ENCODE data around the gene PRKD2.

Gene PRKD2

GRCh38 chr19:46634045-46634655, 82.8 kb downstream of the PRKD2 start:
- Histone ChIP-seq H2BK120ac (ENCODE audit: low read depth, low read length) (no peak overlapping the region), H2BK15ac (ENCODE audit: low read length) (peak overlapping the region; percentile 90), H3K23ac (ENCODE audit: low read depth, low read length, poor library complexity) (peak overlapping the region; percentile 52), H4K8ac (ENCODE audit: low read depth, low read length) (no peak overlapping the region), H3K4me1 (ENCODE audit: control insufficient read depth in 2 of 2, insufficient read depth in 1 of 2, low read depth in 1 of 2, low read length in 2 of 2) (peaks cover 16 to 35% of the 10 kb centered on the region in 2 donors), H3K27me3 (ENCODE audit: control insufficient read depth in 3 of 3, insufficient read depth in 3 of 3, low read depth in 1 of 3, low read length in 3 of 3) (peaks cover 0 to 43% (median 34%) of the 10 kb centered on the region in 3 experiments), H3K18ac (ENCODE audit: low read length) (peak overlapping the region; percentile 83), H3K36me3 (replicated peaks in 1 of 2; ENCODE audit: control insufficient read depth in 2 of 2, insufficient read depth in 2 of 2, low read length in 2 of 2) (no peaks in the 10 kb centered on the region), H3K9me3 (replicated peaks in 1 of 2; ENCODE audit: control insufficient read depth in 2 of 2, insufficient read depth in 1 of 2, low read depth in 1 of 2, low read length in 2 of 2) (no peaks in the 10 kb centered on the region), H3K9ac (ENCODE audit: low read depth, low read length, poor library complexity) (peak overlapping the region; percentile 74), H2AK5ac (ENCODE audit: low read depth, low read length) (peak overlapping the region; percentile 64), H3K14ac (ENCODE audit: low read length) (no peak overlapping the region), H3K4ac (ENCODE audit: low read length) (no peak overlapping the region), H3K27ac (replicated peaks; ENCODE audit: low read length) (no peak overlapping the region), H3K4me2 (ENCODE audit: insufficient read depth, low read length, poor library complexity, severe bottlenecking) (peak overlapping the region; percentile 98), H4K91ac (ENCODE audit: low read depth, low read length, poor library complexity) (no peak overlapping the region), H3K79me1 (ENCODE audit: low read depth, low read length) (no peaks in the 10 kb centered on the region), H3K4me3 (ENCODE audit: low read length in 2 of 2) (peak overlapping the region; percentile 28 to 76), H2BK12ac (ENCODE audit: low read length) (no peak overlapping the region), H2AFZ (ENCODE audit: low read length) (peak overlapping the region; percentile 60), H2BK5ac (ENCODE audit: low read length) (peak overlapping the region; percentile 57)
- peak; percentile 89 for DNase-seq (ENCODE audit: low spot score)
- WGBS, 2 donors (ENCODE audit: extremely low coverage in 2 of 2, insufficient read length in 2 of 2, insufficient replicate concordance in 1 of 2): no CpG with 5 or more reads among the region's 38 CpGs

GRCh38 chr19:46633130-46633529, 83.8 kb downstream of the PRKD2 start:
- H3K4ac ChIP-seq (ENCODE audit: low read length): no peak overlapping the region
- no peaks in the 10 kb centered on the region for H3K79me1 ChIP-seq (ENCODE audit: low read depth, low read length)
- H4K91ac ChIP-seq (ENCODE audit: low read depth, low read length, poor library complexity): no peak overlapping the region
- H2AFZ ChIP-seq (ENCODE audit: low read length): no peak overlapping the region
- H4K8ac ChIP-seq (ENCODE audit: low read depth, low read length): no peak overlapping the region
- peaks cover 13 to 29% of the 10 kb centered on the region in 2 donors for H3K4me1 ChIP-seq (ENCODE audit: control insufficient read depth in 2 of 2, insufficient read depth in 1 of 2, low read depth in 1 of 2, low read length in 2 of 2)
- H2BK12ac ChIP-seq (ENCODE audit: low read length): no peak overlapping the region
- no peak overlapping the region for H3K4me2 ChIP-seq (ENCODE audit: insufficient read depth, low read length, poor library complexity, severe bottlenecking)
- H3K27ac ChIP-seq (replicated peaks; ENCODE audit: low read length): no peak overlapping the region
- no peaks in the 10 kb centered on the region for H3K36me3 ChIP-seq (replicated peaks in 1 of 2; ENCODE audit: control insufficient read depth in 2 of 2, insufficient read depth in 2 of 2, low read length in 2 of 2)
- no peak overlapping the region for H3K4me3 ChIP-seq (ENCODE audit: low read length in 2 of 2)
- H3K9me3 ChIP-seq (replicated peaks in 1 of 2; ENCODE audit: control insufficient read depth in 2 of 2, insufficient read depth in 1 of 2, low read depth in 1 of 2, low read length in 2 of 2): no peaks in the 10 kb centered on the region
- no peak overlapping the region for H3K18ac ChIP-seq (ENCODE audit: low read length)
- H2BK120ac ChIP-seq (ENCODE audit: low read depth, low read length): no peak overlapping the region
- H3K23ac ChIP-seq (ENCODE audit: low read depth, low read length, poor library complexity): no peak overlapping the region
- H2AK5ac ChIP-seq (ENCODE audit: low read depth, low read length): no peak overlapping the region
- no peak overlapping the region for H3K9ac ChIP-seq (ENCODE audit: low read depth, low read length, poor library complexity)
- H2BK15ac ChIP-seq (ENCODE audit: low read length): no peak overlapping the region
- DNase-seq (ENCODE audit: low spot score): no peak
- WGBS, 2 donors (ENCODE audit: extremely low coverage in 2 of 2, insufficient read length in 2 of 2, insufficient replicate concordance in 1 of 2): no CpG with 5 or more reads among the region's 3 CpGs
- no peak overlapping the region for H2BK5ac ChIP-seq (ENCODE audit: low read length)
- no peak overlapping the region for H3K14ac ChIP-seq (ENCODE audit: low read length)
- peaks cover 0 to 39% (median 30%) of the 10 kb centered on the region in 3 experiments for H3K27me3 ChIP-seq (ENCODE audit: control insufficient read depth in 3 of 3, insufficient read depth in 3 of 3, low read depth in 1 of 3, low read length in 3 of 3)

- peak overlapping the region; percentile 85 for H2AK5ac ChIP-seq (ENCODE audit: low read depth, low read length)
- no peak overlapping the region for H3K23ac ChIP-seq (ENCODE audit: low read depth, low read length, poor library complexity)
- H3K14ac ChIP-seq (ENCODE audit: low read length): no peak overlapping the region
- H3K79me1 ChIP-seq (ENCODE audit: low read depth, low read length): no peaks in the 10 kb centered on the region
- no peak overlapping the region for H3K4me3 ChIP-seq (ENCODE audit: low read length in 2 of 2)
- no peaks in the 10 kb centered on the region for H3K9me3 ChIP-seq (replicated peaks in 1 of 2; ENCODE audit: control insufficient read depth in 2 of 2, insufficient read depth in 1 of 2, low read depth in 1 of 2, low read length in 2 of 2)
- H3K4me2 ChIP-seq (ENCODE audit: insufficient read depth, low read length, poor library complexity, severe bottlenecking): no peak overlapping the region
- H3K27ac ChIP-seq (replicated peaks; ENCODE audit: low read length): no peak overlapping the region
- peak overlapping the region; percentile 42 for H2AFZ ChIP-seq (ENCODE audit: low read length)
- H3K4me1 ChIP-seq (ENCODE audit: control insufficient read depth in 2 of 2, insufficient read depth in 1 of 2, low read depth in 1 of 2, low read length in 2 of 2): peaks cover 15 to 26% of the 10 kb centered on the region in 2 donors
- no peak overlapping the region for H4K91ac ChIP-seq (ENCODE audit: low read depth, low read length, poor library complexity)
- H2BK12ac ChIP-seq (ENCODE audit: low read length): no peak overlapping the region
- no CpG with 5 or more reads among the region's 6 CpGs for WGBS, 2 donors (ENCODE audit: extremely low coverage in 2 of 2, insufficient read length in 2 of 2, insufficient replicate concordance in 1 of 2)
- no peak overlapping the region for H3K18ac ChIP-seq (ENCODE audit: low read length)
- H4K8ac ChIP-seq (ENCODE audit: low read depth, low read length): no peak overlapping the region
- peak overlapping the region; percentile 49 for H2BK120ac ChIP-seq (ENCODE audit: low read depth, low read length)
- H2BK5ac ChIP-seq (ENCODE audit: low read length): peak overlapping the region; percentile 4
- peaks cover 0 to 25% (median 22%) of the 10 kb centered on the region in 3 experiments for H3K27me3 ChIP-seq (ENCODE audit: control insufficient read depth in 3 of 3, insufficient read depth in 3 of 3, low read depth in 1 of 3, low read length in 3 of 3)
- no peak overlapping the region for H2BK15ac ChIP-seq (ENCODE audit: low read length)
- H3K36me3 ChIP-seq (replicated peaks in 1 of 2; ENCODE audit: control insufficient read depth in 2 of 2, insufficient read depth in 2 of 2, low read length in 2 of 2): no peaks in the 10 kb centered on the region
- no peak overlapping the region for H3K4ac ChIP-seq (ENCODE audit: low read length)
- no peak for DNase-seq (ENCODE audit: low spot score)
- no peak overlapping the region for H3K9ac ChIP-seq (ENCODE audit: low read depth, low read length, poor library complexity)
Observed at GRCh38 chr19:46631481-46631880, 85.4 kb downstream of the PRKD2 start.

GRCh38 chr19:46630586-46631205, 86.2 kb downstream of the PRKD2 start:
- Histone ChIP-seq H4K91ac (ENCODE audit: low read depth, low read length, poor library complexity) (no peak overlapping the region), H3K23ac (ENCODE audit: low read depth, low read length, poor library complexity) (no peak overlapping the region), H3K4me1 (ENCODE audit: control insufficient read depth in 2 of 2, insufficient read depth in 1 of 2, low read depth in 1 of 2, low read length in 2 of 2) (peaks cover 15 to 20% of the 10 kb centered on the region in 2 donors), H3K4me2 (ENCODE audit: insufficient read depth, low read length, poor library complexity, severe bottlenecking) (no peak overlapping the region), H2BK12ac (ENCODE audit: low read length) (no peak overlapping the region), H3K9me3 (replicated peaks in 1 of 2; ENCODE audit: control insufficient read depth in 2 of 2, insufficient read depth in 1 of 2, low read depth in 1 of 2, low read length in 2 of 2) (no peaks in the 10 kb centered on the region), H3K4ac (ENCODE audit: low read length) (peak overlapping the region; percentile 45), H2AFZ (ENCODE audit: low read length) (peak overlapping the region; percentile 42), H3K27me3 (ENCODE audit: control insufficient read depth in 3 of 3, insufficient read depth in 3 of 3, low read depth in 1 of 3, low read length in 3 of 3) (peaks cover 0 to 18% (median 18%) of the 10 kb centered on the region in 3 experiments), H3K36me3 (replicated peaks in 1 of 2; ENCODE audit: control insufficient read depth in 2 of 2, insufficient read depth in 2 of 2, low read length in 2 of 2) (no peaks in the 10 kb centered on the region), H2BK120ac (ENCODE audit: low read depth, low read length) (peak overlapping the region; percentile 77), H2BK15ac (ENCODE audit: low read length) (peak overlapping the region; percentile 88), H3K79me1 (ENCODE audit: low read depth, low read length) (no peaks in the 10 kb centered on the region), H3K18ac (ENCODE audit: low read length) (peak overlapping the region; percentile 69), H3K4me3 (ENCODE audit: low read length in 2 of 2) (peak overlapping the region in 1 of 2 donors; percentile 46), H2AK5ac (ENCODE audit: low read depth, low read length) (no peak overlapping the region), H3K9ac (ENCODE audit: low read depth, low read length, poor library complexity) (no peak overlapping the region), H4K8ac (ENCODE audit: low read depth, low read length) (peak overlapping the region; percentile 70), H3K27ac (replicated peaks; ENCODE audit: low read length) (no peak overlapping the region), H3K14ac (ENCODE audit: low read length) (no peak overlapping the region), H2BK5ac (ENCODE audit: low read length) (no peak overlapping the region)
- no CpG with 5 or more reads among the region's 14 CpGs for WGBS, 2 donors (ENCODE audit: extremely low coverage in 2 of 2, insufficient read length in 2 of 2, insufficient replicate concordance in 1 of 2)
- no peak for DNase-seq (ENCODE audit: low spot score)
